Measurements from ENCODE around the gene CHST15. TPM values are rescaled to one million over a fixed set of nuclear protein-coding genes. Genes with fewer than 3 reads are reported as not detected.

Gene CHST15
- total and polyA plus RNA-seq, 2 of the 4 experiments (the other 2 are of a cell fraction), result 0.14 to 0.18 TPM

GRCh38 chr10:123997013-123997412, 96.4 kb downstream of the CHST15 start:
- TF ChIP-seq CEBPB (IDR thresholded peaks at IDR 0.05; ENCODE audit: low read depth, low read length) (no peak), BHLHE40 (IDR thresholded peaks at IDR 0.05; ENCODE audit: low read depth, low read length) (no peak), MXI1 (IDR thresholded peaks at IDR 0.05; ENCODE audit: borderline replicate concordance, low read depth, low read length) (no peak), RAD21 (IDR thresholded peaks at IDR 0.05; ENCODE audit: low read length) (no peak), FOS (IDR thresholded peaks at IDR 0.05; ENCODE audit: low read depth, low read length) (no peak), MAZ (IDR thresholded peaks at IDR 0.05; ENCODE audit: borderline replicate concordance, low read depth, low read length) (no peak)
- TF ChIP-seq, protein P1, sequence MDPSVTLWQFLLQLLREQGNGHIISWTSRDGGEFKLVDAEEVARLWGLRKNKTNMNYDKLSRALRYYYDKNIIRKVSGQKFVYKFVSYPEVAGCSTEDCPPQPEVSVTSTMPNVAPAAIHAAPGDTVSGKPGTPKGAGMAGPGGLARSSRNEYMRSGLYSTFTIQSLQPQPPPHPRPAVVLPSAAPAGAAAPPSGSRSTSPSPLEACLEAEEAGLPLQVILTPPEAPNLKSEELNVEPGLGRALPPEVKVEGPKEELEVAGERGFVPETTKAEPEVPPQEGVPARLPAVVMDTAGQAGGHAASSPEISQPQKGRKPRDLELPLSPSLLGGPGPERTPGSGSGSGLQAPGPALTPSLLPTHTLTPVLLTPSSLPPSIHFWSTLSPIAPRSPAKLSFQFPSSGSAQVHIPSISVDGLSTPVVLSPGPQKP (IDR thresholded peaks at IDR 0.05; ENCODE audit: borderline replicate concordance, low read depth, low read length), result no peak
- dilution Hi-C loops (cut with HindIII; ENCODE audit: low sequenced_read_pairs, unreplicated experiment), result loop anchor here (25.0 kb wide), 1 partner anchor 390 kb away; no protein-coding TSS in a partner anchor
- Histone ChIP-seq H4K5ac (ENCODE audit: low read depth, low read length) (no peak overlapping the region), H2BK5ac (ENCODE audit: low read depth, low read length, poor library complexity, severe bottlenecking) (no peak overlapping the region), H2BK20ac (ENCODE audit: low read depth, low read length) (no peak overlapping the region), H3K14ac (replicated peaks; ENCODE audit: low read depth, low read length) (no peak overlapping the region), H3K4ac (ENCODE audit: low read depth, low read length) (no peak overlapping the region), H3K9ac (ENCODE audit: low read depth, low read length) (no peak overlapping the region), H3K4me1 (ENCODE audit: control insufficient read depth, insufficient read depth, low read length) (peaks cover 3% of the 10 kb centered on the region; the same call in 1 of the 2 replicates), H2BK15ac (ENCODE audit: low read depth, low read length) (no peak overlapping the region), H3K79me1 (ENCODE audit: low read depth in 1 of 2, low read length in 2 of 2) (no peaks in the 10 kb centered on the region), H2AK5ac (ENCODE audit: low read depth, low read length) (no peak overlapping the region), H4K8ac (ENCODE audit: low read depth in 2 of 2, low read length in 2 of 2) (no peak overlapping the region), H3K18ac (ENCODE audit: low read depth, low read length) (no peak overlapping the region), H2AK9ac (replicated peaks; ENCODE audit: low read depth, low read length, poor library complexity) (no peak overlapping the region), H3K36me3 (ENCODE audit: control insufficient read depth, insufficient read depth, low read length) (no peaks in the 10 kb centered on the region), H3K27ac (ENCODE audit: insufficient read depth, low read length) (no peak overlapping the region), H3K9me1 (ENCODE audit: insufficient read depth, low read length) (no peaks in the 10 kb centered on the region), H2BK120ac (ENCODE audit: low read depth, low read length) (no peak overlapping the region), H3K4me2 (ENCODE audit: low read depth, low read length) (no peak overlapping the region), H3K27me3 (ENCODE audit: control insufficient read depth, insufficient read depth, low read length) (peaks cover 2% of the 10 kb centered on the region; the same call in 1 of the 2 replicates), H3K4me3 (ENCODE audit: insufficient read depth, low read depth, low read length) (no peak overlapping the region), H2AFZ (replicated peaks; ENCODE audit: low read length, poor library complexity) (no peak overlapping the region), H3K9me3 (ENCODE audit: control insufficient read depth, insufficient read depth, low read length) (no peaks in the 10 kb centered on the region), H4K20me1 (ENCODE audit: insufficient read depth, low read length) (no peaks in the 10 kb centered on the region), H4K91ac (ENCODE audit: insufficient read depth, low read depth, low read length) (no peak overlapping the region), H3K23ac (ENCODE audit: low read depth, low read length) (no peak overlapping the region), H3K56ac (ENCODE audit: extremely low read depth, insufficient read depth, low read length) (no peak overlapping the region)
- 95% methylated on average over 4 of the region's 6 CpGs; no CpG with 5 or more reads in 1 of the 2 experiments for WGBS, 2 experiments (ENCODE audit: extremely low coverage in 2 of 2, insufficient read length in 1 of 2)
- ATAC-seq (ENCODE audit: low read depth), result no peak
- BruUV-seq (replicated peaks), result no TSS peak
- ChIA-PET POLR2A (ENCODE audit: unreplicated experiment) (no interaction called here), CTCF (interaction anchor here (0.7 to 2.1 kb wide), 2 partner anchors 392 to 407 kb away, joined by 3 to 14 read pairs; no protein-coding TSS in a partner anchor)
- intact Hi-C loops (cut with micrococcal nuclease), result no loop called here
- DNase-seq, result no peak
- in situ Hi-C loops (cut with MboI; ENCODE audit: low sequenced_read_pairs), result no loop called here

Measured in IMR-90 (cell line).